HepG2 (cell line): ENCODE results near the gene ATP10D. TPM values are rescaled to one million over a fixed set of nuclear protein-coding genes. Genes with fewer than 3 reads are reported as not detected.

ENCODE experiments used
- ATAC-seq: fragments of 200-7000 bp; cut with Tn5 transposase; 3 replicates; pipeline ENCODE4 v1.9.1; 2020; ENCODE audit warnings: mild to moderate bottlenecking, moderate library complexity
- BruUV-seq: library from RNA; stranded (reverse); fragments of 400-500 nt; replicated peaks from 2 replicates; lab custom pipeline; 2021; lab: Mats Ljungman, UMichigan
- CTCF ChIA-PET: fragments of 300-600 bp; formaldehyde crosslinking; extraction: SDS; loops from one replicate; lab custom pipeline; 2021; ENCODE audit warnings: low total read pairs, inconsistent platforms, low intra/inter-chr PET ratio; lab: Yijun Ruan, JAX
- POLR2A ChIA-PET: fragments of 350-600 bp; sonication (Branson Sonifier 250); formaldehyde crosslinking; loops from one replicate; lab custom pipeline; 2020; ENCODE audit warnings: antibody characterized with exemption, inconsistent platforms; lab: Yijun Ruan, JAX
- DNase-seq: peaks from one replicate; pipeline ENCODE4 v3.0.0-alpha.2; 2015; ENCODE audit warnings: low spot score
- FAIRE-seq: peaks from 3 replicates; lab custom pipeline; 2011; peaks lifted over from hg19 to GRCh38; lab: Jason Lieb, UNC
- H2AFZ ChIP-seq: one replicate; pipeline ENCODE4 v1.6.1; 2011; ENCODE audit warnings: low read length, inconsistent platforms
- H3K27ac ChIP-seq: fragments of 300-600 bp; 3 replicates; pipeline ENCODE4 v1.8.0; 2011; ENCODE audit warnings: mixed run types, mild to moderate bottlenecking, mixed read lengths, low read length, inconsistent platforms; ENCODE audit not compliant: insufficient read depth; ENCODE audit errors: extremely low read length
- H3K27me3 ChIP-seq, 2 experiments: fragments of 200-600 bp in 1 of 2; 2 replicates in 1 of 2; 3 replicates in 1 of 2; pipeline versions ENCODE4 v1.6.0 to v1.8.0; 2011; ENCODE audit warnings: low read length in 2 of 2, mild to moderate bottlenecking in 2 of 2, moderate library complexity in 2 of 2, inconsistent platforms in 1 of 2; ENCODE audit not compliant: insufficient read depth in 2 of 2, control insufficient read depth in 1 of 2
- H3K36me3 ChIP-seq, 2 experiments: fragments of 200-600 bp in 1 of 2; replicated peaks in 1 of 2; 2 replicates in 1 of 2; 3 replicates in 1 of 2; pipeline versions ENCODE4 v1.5.1 to v1.8.0; 2011; ENCODE audit warnings: low read length in 2 of 2, inconsistent platforms in 1 of 2; ENCODE audit not compliant: insufficient read depth in 2 of 2, control insufficient read depth in 1 of 2
- H3K4me1 ChIP-seq: 2 replicates; pipeline ENCODE4 v1.5.1; 2012; ENCODE audit warnings: low read length, inconsistent platforms; ENCODE audit not compliant: insufficient read depth
- H3K4me2 ChIP-seq: 2 replicates; pipeline ENCODE4 v1.6.0; 2011; ENCODE audit warnings: low read depth, low read length, inconsistent platforms
- H3K4me3 ChIP-seq, 3 experiments: fragments of 200-600 bp in 1 of 3; sonication (generic), shearing (Covaris generic) in 1 of 3; replicated peaks in 1 of 3; 2 replicates each; pipeline ENCODE4 v1.5.1; 2011 to 2016; ENCODE audit warnings: low read length in 3 of 3, inconsistent platforms in 2 of 3, low read depth in 2 of 3, mild to moderate bottlenecking in 2 of 3, control low read depth in 1 of 3, mixed read lengths in 1 of 3; ENCODE audit not compliant: insufficient read depth in 1 of 3
- H3K79me2 ChIP-seq: one replicate; pipeline ENCODE4 v1.6.1; 2011; ENCODE audit warnings: low read length, inconsistent platforms; ENCODE audit not compliant: insufficient read depth
- H3K9ac ChIP-seq: 2 replicates; pipeline ENCODE4 v1.6.0; 2011; ENCODE audit warnings: mild to moderate bottlenecking, low read depth, low read length, inconsistent platforms; ENCODE audit not compliant: insufficient read depth
- H3K9me3 ChIP-seq: 2 replicates; pipeline ENCODE4 v1.5.1; 2012; ENCODE audit warnings: mild to moderate bottlenecking, low read length
- H4K20me1 ChIP-seq: 2 replicates; pipeline ENCODE4 v1.6.0; 2011; ENCODE audit warnings: inconsistent platforms, mild to moderate bottlenecking, low read length, moderate library complexity; ENCODE audit not compliant: insufficient read depth
- ASH2L ChIP-seq: fragments of 300-600, 200-600 bp; sonication (generic); IDR thresholded peaks from 2 replicates; pipeline ENCODE4 v1.7.0; 2017; ENCODE audit warnings: low read depth, mild to moderate bottlenecking, moderate library complexity, mixed read lengths, low read length; ENCODE audit not compliant: insufficient read length
- BHLHE40 ChIP-seq: IDR thresholded peaks from 2 replicates; pipeline ENCODE4 v1.6.1; 2011; ENCODE audit warnings: low read length, improper control_type of control experiment
- CEBPG ChIP-seq: IDR thresholded peaks from 2 replicates; pipeline ENCODE4 v1.6.1; 2016
- FIP1L1 ChIP-seq: fragments of 200-400 bp; formaldehyde crosslinking; IDR thresholded peaks from 2 replicates; pipeline ENCODE4 v1.6.1; 2018; ENCODE audit warnings: low read depth, mild to moderate bottlenecking, low read length, moderate library complexity, borderline replicate concordance; ENCODE audit not compliant: insufficient read depth
- FOXO1 ChIP-seq: sonication (generic); formaldehyde crosslinking; IDR thresholded peaks from 2 replicates; pipeline ENCODE4 v1.4.0; 2020; ENCODE audit warnings: missing genetic modification reagents
- FOXP1 ChIP-seq, 2 experiments: fragments of 450-650 bp in 1 of 2; IDR thresholded peaks; 2 replicates each; pipeline ENCODE4 v1.6.1; 2017 to 2018; ENCODE audit warnings: antibody characterized with exemption in 1 of 2
- KDM3A ChIP-seq: IDR thresholded peaks from 2 replicates; pipeline ENCODE4 v1.6.1; 2018; ENCODE audit warnings: low read depth, missing compliant biosample characterization
- NR2F6 ChIP-seq, 2 experiments: IDR thresholded peaks; 2 replicates each; pipeline ENCODE4 v1.6.1; 2016; ENCODE audit warnings: antibody characterized with exemption in 1 of 2, mild to moderate bottlenecking in 1 of 2
- STAG1 ChIP-seq: sonication (generic); formaldehyde crosslinking; IDR thresholded peaks from 2 replicates; pipeline ENCODE4 v1.4.0; 2020; ENCODE audit warnings: missing genetic modification reagents
- ZIK1 ChIP-seq: sonication (generic); formaldehyde crosslinking; IDR thresholded peaks from 2 replicates; pipeline ENCODE4 v1.5.0; 2020; ENCODE audit warnings: mild to moderate bottlenecking, low read depth, missing genetic modification reagents, borderline replicate concordance
- WGBS: methylation state at CpG from one replicate; pipeline ENCODE4 v1.1.6; 2017; ENCODE audit warnings: low lambda C conversion rate; 5-methylcytosine and 5-hydroxymethylcytosine counted together
- in situ Hi-C: cut with HindIII; loops from 2 replicates; pipeline ENCODE4 v1.10.0; 2017; ENCODE audit warnings: low pct_unique_long_range_greater_than_20kb; ENCODE audit not compliant: extremely low pct_ligation_motif_present
- intact Hi-C: fragments of 100-400 bp; cut with micrococcal nuclease; formaldehyde crosslinking; loops from one replicate; pipeline ENCODE4 v1.10.0; 2022; ENCODE audit not compliant: unreplicated experiment
- polyA plus RNA-seq, 8 experiments: library from polyadenylated mRNA; depleted of rRNA in 3 of 8; stranded (reverse) in 7 of 8; unstranded in 1 of 8; fragments of >200 nt; fragmentation: Illumina TruSeq in 4 of 8; extraction: Trizol in 4 of 8; gene quantifications; 2 replicates each; pipeline versions ENCODE4 v1.2.1 to v1.2.3, GENCODE V29; 2011 to 2016; ENCODE audit warnings: low read depth in 4 of 8, missing spikeins in 1 of 8, mixed read lengths in 1 of 8; ENCODE audit not compliant: insufficient read depth in 1 of 8
- total RNA-seq, 5 experiments: library from RNA; depleted of rRNA; stranded (reverse); fragments of >200 nt; fragmentation: Illumina TruSeq; extraction: Trizol; gene quantifications; 2 replicates each; pipeline ENCODE4 v1.2.3, GENCODE V29; 2016; ENCODE audit warnings: low read depth in 1 of 5
- TF ChIP-seq, protein P1 (sequence below): sonication (generic); formaldehyde crosslinking; IDR thresholded peaks from 2 replicates; pipeline ENCODE4 v1.9.0; 2022; ENCODE audit warnings: low read depth, missing genetic modification reagents
- TF ChIP-seq, protein P2 (sequence below): sonication (generic); formaldehyde crosslinking; IDR thresholded peaks from 2 replicates; pipeline ENCODE4 v1.5.0; 2020; ENCODE audit warnings: mild to moderate bottlenecking, missing genetic modification reagents, moderate library complexity
- TF ChIP-seq, protein P3 (sequence below): sonication (generic); formaldehyde crosslinking; conservative IDR thresholded peaks from 2 replicates; pipeline ENCODE4 v1.4.0; 2020; ENCODE audit warnings: missing genetic modification reagents

ATP10D gene
- total and polyA plus RNA-seq, 2 of the 13 experiments (the other 11 are each of a cell fraction or from before 2014, with no cell fraction given): 2.2 to 9.8 TPM

DNA sequence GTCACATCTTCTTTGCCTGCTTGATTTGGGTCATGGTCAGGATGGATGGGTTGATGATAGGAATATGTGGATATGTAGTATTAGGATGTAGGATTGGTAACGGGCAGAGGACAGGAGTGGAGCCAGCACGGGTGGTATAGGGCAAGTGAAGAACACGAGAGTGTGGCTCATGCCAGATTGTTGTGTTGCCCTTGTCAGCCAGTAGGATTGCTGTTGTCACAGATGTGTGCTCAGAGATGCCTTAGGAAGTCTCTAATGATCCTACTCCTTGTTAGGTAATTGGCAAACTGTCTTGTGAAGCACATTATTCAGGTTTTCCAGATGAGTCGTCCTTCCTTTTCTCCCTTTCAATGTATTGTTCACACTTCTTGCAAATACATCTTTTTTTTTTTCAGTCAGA, 5.5 kb downstream of the ATP10D start:
- Histone ChIP-seq H3K4me3 (no peak overlapping the region), H3K27me3 (no peaks in the 10 kb centered on the region; a peak in 1 of 5 replicates), H3K4me1 (peaks cover 9% of the 10 kb centered on the region), H3K9me3 (no peaks in the 10 kb centered on the region), H3K27ac (no peak overlapping the region), H3K4me2 (no peak overlapping the region), H3K79me2 (no peaks in the 10 kb centered on the region), H2AFZ (no peak overlapping the region), H3K36me3 (no peaks in the 10 kb centered on the region), H4K20me1 (no peaks in the 10 kb centered on the region), H3K9ac (no peak overlapping the region)
- ATAC-seq: peak; percentile 98
- WGBS: 29% methylated on average over 4 of the region's 4 CpGs
- BruUV-seq: no TSS peak
- CTCF ChIA-PET: interaction anchor here (0.7 kb wide), 1 partner anchor 73 kb away, joined by 4 read pairs; no protein-coding TSS in a partner anchor
- POLR2A ChIA-PET: no interaction called here
- peak; percentile 68 for FAIRE-seq
- intact Hi-C loops (loop anchor here (1.0 kb wide), 1 partner anchor 74 kb away; no protein-coding TSS in a partner anchor), in situ Hi-C loops (no loop called here)
- TF ChIP-seq ASH2L: no peak
- TF ChIP-seq FIP1L1: no peak
- no peak for TF ChIP-seq CEBPG
- TF ChIP-seq, protein P1, sequence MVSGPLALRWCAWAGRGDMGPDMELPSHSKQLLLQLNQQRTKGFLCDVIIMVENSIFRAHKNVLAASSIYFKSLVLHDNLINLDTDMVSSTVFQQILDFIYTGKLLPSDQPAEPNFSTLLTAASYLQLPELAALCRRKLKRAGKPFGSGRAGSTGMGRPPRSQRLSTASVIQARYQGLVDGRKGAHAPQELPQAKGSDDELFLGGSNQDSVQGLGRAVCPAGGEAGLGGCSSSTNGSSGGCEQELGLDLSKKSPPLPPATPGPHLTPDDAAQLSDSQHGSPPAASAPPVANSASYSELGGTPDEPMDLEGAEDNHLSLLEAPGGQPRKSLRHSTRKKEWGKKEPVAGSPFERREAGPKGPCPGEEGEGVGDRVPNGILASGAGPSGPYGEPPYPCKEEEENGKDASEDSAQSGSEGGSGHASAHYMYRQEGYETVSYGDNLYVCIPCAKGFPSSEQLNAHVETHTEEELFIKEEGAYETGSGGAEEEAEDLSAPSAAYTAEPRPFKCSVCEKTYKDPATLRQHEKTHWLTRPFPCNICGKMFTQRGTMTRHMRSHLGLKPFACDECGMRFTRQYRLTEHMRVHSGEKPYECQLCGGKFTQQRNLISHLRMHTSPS: no peak
- TF ChIP-seq, protein P2, sequence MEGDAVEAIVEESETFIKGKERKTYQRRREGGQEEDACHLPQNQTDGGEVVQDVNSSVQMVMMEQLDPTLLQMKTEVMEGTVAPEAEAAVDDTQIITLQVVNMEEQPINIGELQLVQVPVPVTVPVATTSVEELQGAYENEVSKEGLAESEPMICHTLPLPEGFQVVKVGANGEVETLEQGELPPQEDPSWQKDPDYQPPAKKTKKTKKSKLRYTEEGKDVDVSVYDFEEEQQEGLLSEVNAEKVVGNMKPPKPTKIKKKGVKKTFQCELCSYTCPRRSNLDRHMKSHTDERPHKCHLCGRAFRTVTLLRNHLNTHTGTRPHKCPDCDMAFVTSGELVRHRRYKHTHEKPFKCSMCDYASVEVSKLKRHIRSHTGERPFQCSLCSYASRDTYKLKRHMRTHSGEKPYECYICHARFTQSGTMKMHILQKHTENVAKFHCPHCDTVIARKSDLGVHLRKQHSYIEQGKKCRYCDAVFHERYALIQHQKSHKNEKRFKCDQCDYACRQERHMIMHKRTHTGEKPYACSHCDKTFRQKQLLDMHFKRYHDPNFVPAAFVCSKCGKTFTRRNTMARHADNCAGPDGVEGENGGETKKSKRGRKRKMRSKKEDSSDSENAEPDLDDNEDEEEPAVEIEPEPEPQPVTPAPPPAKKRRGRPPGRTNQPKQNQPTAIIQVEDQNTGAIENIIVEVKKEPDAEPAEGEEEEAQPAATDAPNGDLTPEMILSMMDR (CRISPR knock-in tag): peak; percentile 28; the same call in 1 of the 2 replicates
- TF ChIP-seq NR2F6 (IDR thresholded peaks at IDR 0.05): no peak
- TF ChIP-seq NR2F6 (CRISPR knock-in tag; IDR thresholded peaks at IDR 0.05): no peak
- no peak for TF ChIP-seq KDM3A (CRISPR knock-in tag)
- no peak for TF ChIP-seq FOXP1 (IDR thresholded peaks at IDR 0.05)
- no peak for TF ChIP-seq FOXP1 (CRISPR knock-in tag; IDR thresholded peaks at IDR 0.05)
- TF ChIP-seq ZIK1 (CRISPR knock-in tag): no peak
- TF ChIP-seq STAG1 (CRISPR knock-in tag): peak; percentile 37; the same call in 1 of the 2 replicates
- TF ChIP-seq FOXO1: no peak
- no peak for TF ChIP-seq BHLHE40
- TF ChIP-seq, protein P3, sequence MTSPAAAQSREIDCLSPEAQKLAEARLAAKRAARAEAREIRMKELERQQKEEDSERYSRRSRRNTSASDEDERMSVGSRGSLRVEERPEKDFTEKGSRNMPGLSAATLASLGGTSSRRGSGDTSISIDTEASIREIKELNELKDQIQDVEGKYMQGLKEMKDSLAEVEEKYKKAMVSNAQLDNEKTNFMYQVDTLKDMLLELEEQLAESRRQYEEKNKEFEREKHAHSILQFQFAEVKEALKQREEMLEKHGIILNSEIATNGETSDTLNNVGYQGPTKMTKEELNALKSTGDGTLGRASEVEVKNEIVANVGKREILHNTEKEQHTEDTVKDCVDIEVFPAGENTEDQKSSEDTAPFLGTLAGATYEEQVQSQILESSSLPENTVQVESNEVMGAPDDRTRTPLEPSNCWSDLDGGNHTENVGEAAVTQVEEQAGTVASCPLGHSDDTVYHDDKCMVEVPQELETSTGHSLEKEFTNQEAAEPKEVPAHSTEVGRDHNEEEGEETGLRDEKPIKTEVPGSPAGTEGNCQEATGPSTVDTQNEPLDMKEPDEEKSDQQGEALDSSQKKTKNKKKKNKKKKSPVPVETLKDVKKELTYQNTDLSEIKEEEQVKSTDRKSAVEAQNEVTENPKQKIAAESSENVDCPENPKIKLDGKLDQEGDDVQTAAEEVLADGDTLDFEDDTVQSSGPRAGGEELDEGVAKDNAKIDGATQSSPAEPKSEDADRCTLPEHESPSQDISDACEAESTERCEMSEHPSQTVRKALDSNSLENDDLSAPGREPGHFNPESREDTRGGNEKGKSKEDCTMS (CRISPR knock-in tag): no peak
- DNase-seq: peak; percentile 21
